ENCODE results near the gene PATZ1.

PATZ1 gene

DNA sequence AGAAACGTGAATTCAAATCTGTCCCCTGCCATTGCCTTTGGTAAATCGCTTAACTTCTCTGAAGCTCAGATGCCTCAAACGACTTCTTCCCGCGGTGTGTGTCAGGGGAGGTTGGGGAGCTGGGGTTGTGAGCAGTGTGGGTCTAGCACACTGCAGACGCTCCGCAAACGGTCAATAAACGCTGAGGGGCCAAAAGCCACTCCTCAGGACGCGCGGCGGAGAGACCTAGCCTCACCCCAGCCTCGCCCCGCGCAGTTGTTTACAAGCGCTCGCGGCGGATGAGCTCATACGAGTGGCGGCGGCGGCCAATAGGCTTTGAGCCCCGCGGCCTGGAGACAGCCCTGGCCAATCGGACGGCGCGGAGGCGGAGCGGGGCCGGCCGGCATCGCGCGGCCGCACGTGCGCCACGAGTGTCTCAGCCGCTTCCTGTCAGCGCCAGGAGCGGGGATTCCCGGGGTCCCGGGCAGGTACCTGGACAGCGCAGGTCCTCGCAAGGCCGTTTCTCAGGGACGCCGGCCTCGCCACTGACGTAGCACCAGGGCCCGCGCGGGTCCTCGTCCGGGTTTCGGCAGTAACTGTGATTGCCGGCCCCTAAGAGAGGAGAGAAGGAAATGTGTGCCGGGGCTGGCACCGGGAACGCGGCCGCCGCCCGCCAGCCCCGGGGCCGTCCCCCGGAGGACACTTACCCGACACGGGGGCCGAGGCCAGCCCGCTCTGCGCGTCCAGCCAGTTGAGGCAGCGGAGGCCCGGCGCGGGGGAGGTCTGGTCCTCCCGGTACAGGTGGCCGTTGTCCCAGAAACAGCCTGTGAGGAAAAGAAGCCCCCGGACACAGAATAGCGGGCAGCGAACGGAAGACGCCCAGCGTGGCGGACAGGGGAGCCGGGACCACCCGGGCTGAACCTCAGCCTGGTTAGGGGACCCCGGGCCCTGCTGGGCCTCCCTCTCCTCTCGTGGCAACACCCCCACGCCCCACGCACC lies 55.4 kb downstream of the PATZ1 start:
- TF ChIP-seq MYC (IDR thresholded peaks at IDR 0.05; ENCODE audit: low read depth, low read length) = peak; percentile 80
- peak; percentile 36 for TF ChIP-seq POLR2A (IDR thresholded peaks at IDR 0.05; ENCODE audit: extremely low read depth, insufficient read length)
- peak; percentile 96 for TF ChIP-seq MAX (IDR thresholded peaks at IDR 0.05; ENCODE audit: low read depth, low read length)
- TF ChIP-seq, protein P1, sequence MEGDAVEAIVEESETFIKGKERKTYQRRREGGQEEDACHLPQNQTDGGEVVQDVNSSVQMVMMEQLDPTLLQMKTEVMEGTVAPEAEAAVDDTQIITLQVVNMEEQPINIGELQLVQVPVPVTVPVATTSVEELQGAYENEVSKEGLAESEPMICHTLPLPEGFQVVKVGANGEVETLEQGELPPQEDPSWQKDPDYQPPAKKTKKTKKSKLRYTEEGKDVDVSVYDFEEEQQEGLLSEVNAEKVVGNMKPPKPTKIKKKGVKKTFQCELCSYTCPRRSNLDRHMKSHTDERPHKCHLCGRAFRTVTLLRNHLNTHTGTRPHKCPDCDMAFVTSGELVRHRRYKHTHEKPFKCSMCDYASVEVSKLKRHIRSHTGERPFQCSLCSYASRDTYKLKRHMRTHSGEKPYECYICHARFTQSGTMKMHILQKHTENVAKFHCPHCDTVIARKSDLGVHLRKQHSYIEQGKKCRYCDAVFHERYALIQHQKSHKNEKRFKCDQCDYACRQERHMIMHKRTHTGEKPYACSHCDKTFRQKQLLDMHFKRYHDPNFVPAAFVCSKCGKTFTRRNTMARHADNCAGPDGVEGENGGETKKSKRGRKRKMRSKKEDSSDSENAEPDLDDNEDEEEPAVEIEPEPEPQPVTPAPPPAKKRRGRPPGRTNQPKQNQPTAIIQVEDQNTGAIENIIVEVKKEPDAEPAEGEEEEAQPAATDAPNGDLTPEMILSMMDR (IDR thresholded peaks at IDR 0.05; ENCODE audit: low read depth, low read length) = no peak
- DNase-seq (ENCODE audit: low read depth) = peak; percentile 93
- peak overlapping the region; percentile 67 for H3K4me3 ChIP-seq (ENCODE audit: low read depth, low read length)

DNA sequence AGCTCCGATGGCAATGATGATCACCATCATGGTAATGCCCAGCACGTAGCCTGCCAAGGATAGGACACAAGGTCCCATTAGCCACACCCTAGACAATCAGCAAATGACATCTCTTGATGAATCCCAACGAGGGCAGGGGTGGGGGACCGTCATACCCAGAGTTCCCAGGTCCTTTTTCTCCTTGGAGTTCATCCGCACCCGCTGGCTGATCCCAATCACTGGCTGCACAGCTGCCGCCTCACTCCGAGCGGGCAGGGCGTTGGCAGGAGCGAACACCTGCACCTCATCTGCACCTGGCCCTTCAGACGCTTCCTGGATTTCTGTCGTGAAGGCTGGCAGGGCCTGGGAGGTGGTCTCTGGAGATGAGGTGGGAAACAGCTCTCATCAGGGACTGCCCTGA lies 56.8 kb downstream of the PATZ1 start:
- DNase-seq (ENCODE audit: low read depth) = no peak
- H3K4me3 ChIP-seq (ENCODE audit: low read depth, low read length) = no peak overlapping the region
- TF ChIP-seq MYC (IDR thresholded peaks at IDR 0.05; ENCODE audit: low read depth, low read length) = no peak
- TF ChIP-seq, protein P1 (IDR thresholded peaks at IDR 0.05; ENCODE audit: low read depth, low read length) = no peak

DNA sequence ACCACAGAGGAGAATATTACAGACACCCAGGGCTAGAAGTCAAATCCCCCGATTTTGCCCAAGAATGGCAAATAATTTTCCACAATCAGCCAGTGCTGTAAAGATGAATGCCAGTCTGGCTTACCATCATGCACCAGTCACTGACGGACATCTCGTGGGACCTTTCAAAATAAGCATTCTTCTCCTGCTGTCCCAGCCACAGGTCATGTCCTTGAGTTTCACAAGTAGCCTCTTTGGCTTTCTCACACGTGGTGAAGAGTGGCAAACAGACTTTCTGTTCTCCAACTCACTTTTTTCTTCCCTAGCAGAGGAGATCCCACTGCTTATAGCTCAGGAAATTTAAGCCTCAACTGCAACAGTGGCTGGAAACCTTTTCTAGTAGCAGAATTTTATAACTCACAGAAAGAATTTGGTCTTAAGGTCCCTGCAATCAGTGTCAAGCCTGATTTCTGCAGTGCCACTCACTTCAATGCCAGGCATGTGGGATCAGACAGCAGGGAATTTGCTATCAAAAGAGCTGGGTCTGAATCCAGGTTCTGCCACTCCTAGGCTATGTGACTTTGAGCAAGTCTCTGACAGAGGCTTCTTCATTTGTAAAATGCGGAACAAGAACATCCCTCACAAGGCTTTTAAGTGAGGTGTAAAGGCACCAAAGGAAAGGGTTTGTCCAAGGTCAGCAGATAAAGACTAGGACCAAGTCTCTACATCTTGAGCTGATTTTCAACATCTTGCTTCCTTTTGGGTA lies 57.5 kb downstream of the PATZ1 start:
- DNase-seq (ENCODE audit: low read depth) = peak; percentile 45
- no peak for TF ChIP-seq POLR2A (IDR thresholded peaks at IDR 0.05; ENCODE audit: extremely low read depth, insufficient read length)
- TF ChIP-seq MAX (IDR thresholded peaks at IDR 0.05; ENCODE audit: low read depth, low read length) = 0 out of 2 replicates have a peak, but pooled peaks have one; percentile 9
- H3K4me3 ChIP-seq (ENCODE audit: low read depth, low read length) = no peak overlapping the region

GRCh38 chr22:31287818-31288495 lies 58.2 kb downstream of the PATZ1 start:
- TF ChIP-seq POLR2A (IDR thresholded peaks at IDR 0.05; ENCODE audit: extremely low read depth, insufficient read length) (no peak), MAX (IDR thresholded peaks at IDR 0.05; ENCODE audit: low read depth, low read length) (peak; percentile 67), MYC (IDR thresholded peaks at IDR 0.05; ENCODE audit: low read depth, low read length) (no peak)
- no peak overlapping the region for H3K4me3 ChIP-seq (ENCODE audit: low read depth, low read length)
- DNase-seq (ENCODE audit: low read depth) = peak; percentile 40

DNA sequence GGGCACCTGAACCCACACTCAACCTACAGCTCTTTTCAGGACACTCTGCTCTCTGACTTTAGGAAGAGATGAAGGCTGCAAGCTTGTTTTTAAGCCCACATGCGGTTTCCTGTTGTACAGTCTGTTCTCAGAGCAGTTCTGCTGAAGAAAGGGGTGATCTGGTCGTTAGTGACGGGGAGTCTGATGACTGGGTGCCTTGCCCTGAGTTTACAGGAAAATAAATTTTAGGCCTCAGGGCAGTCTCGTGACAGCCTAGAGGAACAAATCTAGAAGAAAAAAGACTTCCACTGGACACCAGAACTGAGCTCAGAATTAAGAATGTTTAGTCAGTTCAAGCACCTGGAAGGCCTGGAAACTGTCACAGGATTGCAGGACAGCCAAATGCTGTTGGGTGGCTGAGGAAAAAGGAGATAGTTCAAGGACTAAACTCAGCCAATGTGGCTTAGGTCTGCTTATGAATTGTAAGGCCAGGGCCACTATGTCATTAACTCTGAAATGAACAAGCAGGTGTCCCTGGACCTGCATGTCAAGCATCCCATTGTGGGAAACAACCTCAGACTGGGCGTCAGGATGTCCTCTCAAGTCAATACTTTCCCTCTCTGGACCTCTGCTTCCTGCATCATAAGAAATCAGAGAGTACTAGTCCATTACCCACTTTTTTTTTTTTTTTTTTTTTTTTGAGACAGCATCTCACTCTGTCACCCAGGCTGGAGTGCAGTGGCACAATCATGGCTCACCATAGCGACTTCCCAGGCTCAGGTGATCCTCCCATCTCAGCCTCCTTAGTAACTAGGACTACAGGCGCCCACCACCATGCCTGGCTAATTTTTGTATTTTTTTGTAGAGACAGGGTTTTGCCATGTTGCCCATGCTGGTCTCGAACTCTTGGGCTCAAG lies 59.5 kb downstream of the PATZ1 start:
- no peak for DNase-seq (ENCODE audit: low read depth)
- no peak overlapping the region for H3K4me3 ChIP-seq (ENCODE audit: low read depth, low read length)
- TF ChIP-seq, protein P1 (IDR thresholded peaks at IDR 0.05; ENCODE audit: low read depth, low read length) = no peak
- TF ChIP-seq POLR2A (IDR thresholded peaks at IDR 0.05; ENCODE audit: extremely low read depth, insufficient read length) (no peak), MAX (IDR thresholded peaks at IDR 0.05; ENCODE audit: low read depth, low read length) (no peak), MYC (IDR thresholded peaks at IDR 0.05; ENCODE audit: low read depth, low read length) (no peak)
